NCI-H2196 treated with DMSO at 0.1 percent for 48 hours (cell line): ENCODE data around the gene SURF1.
"Not testable (repeated sequence)": the region's sequence is repeated elsewhere in the genome, so short reads cannot be mapped to it uniquely, and the experiment has no call there.

Experiments
- DNase-seq: peaks from one replicate; lab custom pipeline; 2025; ENCODE audit not compliant: unreplicated experiment; lab: John Stamatoyannopoulos, UW

The SURF1 gene

DNA sequence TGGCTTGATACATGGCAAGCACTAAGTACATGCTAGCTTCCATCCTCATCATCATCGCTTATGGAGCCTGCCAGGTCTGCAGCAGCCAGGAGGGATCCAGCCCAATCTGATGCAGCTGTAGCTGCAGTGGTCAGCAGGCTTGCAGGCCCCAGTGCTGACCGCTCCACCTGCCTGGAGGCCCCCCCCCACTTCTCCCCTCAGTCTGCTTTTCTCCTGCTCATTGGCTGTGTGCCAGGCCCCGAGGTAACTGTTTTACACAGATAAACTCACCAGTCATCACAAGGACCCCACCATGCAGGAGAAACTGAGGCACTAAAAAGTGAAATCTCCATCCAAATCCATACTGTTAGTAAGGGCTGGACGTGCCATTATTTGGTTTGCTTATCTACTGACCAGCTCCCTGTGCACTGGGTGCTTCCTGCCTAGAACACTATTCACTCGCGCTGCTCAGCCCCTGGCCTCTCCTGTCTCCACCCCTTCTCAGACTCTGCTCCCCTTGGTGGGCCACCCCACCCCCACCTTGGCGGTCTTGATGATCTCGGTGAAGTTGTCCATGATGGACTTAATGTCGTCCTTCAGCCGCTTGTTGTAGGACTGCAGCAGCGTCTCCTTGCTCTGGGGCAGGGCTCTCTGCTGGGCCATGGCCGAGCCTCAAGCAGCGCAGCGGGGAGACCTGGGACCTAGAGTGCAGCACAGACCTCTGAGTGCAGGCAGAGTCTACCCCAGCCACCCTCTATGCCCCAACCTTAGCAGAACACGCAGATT lies 10.1 kb downstream of the SURF1 start:
- no peak for DNase-seq

DNA sequence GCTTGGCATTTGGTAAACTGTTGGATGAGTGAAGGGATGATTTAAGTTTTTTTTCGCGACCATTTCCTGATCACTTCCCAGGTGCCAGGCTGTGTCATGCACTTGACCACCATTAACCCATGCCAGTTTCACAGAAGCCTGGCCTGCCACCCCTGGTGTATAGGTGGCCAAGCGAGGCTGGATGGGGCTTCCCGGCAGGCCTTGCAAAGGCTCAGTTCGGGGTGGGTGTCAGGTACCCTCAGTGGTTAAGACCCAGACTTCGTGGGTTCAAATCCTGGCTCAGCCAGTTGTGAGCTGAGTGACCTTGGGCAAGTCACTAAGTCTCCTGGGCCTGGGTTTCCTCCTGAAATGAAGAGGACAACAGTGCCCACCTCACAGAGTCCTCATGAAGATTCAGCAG lies 10.7 kb downstream of the SURF1 start:
- DNase-seq, result no peak

DNA sequence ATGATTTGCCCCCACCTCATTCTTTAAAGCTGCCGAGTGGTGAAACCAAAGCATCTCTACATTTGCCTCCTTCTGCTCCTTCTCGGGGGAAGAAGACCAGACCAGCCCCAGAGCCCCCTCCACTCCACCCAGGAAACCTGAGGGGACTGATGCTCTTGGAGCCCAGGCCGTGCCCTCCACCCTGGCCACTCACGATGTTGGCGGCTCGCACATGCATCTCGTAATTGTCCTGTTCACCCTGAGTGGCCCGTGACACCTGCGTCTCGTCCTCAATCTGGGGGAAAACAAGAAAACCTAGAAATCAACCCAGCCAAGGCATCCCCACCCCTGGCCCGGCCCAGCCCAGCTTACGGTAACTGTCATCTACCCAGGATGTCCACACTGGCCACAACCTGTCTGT lies 11.3 kb downstream of the SURF1 start:
- no peak for DNase-seq

DNA sequence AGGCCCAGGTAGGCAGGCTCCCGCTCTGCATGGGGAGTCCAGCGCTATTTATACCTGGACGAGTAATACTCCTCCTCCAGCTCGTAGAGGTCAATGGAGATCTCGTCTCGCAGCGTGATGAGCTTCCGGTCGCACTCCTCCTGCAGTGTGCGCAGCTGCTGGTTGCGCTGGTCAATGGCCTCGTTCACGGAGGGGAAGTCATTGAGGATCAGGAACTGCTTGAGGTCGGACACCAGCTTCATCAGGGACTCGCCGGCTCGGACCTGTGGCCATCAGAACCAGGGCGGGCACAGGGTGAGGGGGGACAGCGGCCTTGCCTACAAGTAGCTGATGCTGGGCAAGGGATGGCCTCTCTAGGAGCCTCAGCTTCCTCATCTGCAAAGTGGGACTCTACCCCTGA lies 12.2 kb downstream of the SURF1 start:
- no peak for DNase-seq

DNA sequence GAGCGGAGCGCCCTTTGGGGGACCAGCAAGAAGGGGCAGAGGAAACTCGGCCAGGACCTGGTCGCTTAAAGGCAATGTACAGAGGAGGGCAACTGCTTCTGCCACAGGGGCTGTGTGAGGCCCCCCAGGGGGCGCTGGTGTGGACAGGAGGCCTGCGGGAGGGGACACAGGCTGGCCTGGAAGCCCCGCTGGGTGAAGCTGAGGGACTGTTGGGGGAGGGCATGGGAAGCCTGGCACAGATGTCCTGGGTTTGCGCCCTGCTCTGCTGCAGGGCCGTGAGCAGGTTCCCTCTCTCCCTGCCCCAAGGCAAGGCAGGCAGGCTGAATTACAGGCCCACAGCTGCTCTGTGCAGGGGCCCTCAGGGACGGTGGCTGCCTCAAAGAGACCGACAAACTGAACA lies 13.7 kb downstream of the SURF1 start:
- DNase-seq, result no peak

DNA sequence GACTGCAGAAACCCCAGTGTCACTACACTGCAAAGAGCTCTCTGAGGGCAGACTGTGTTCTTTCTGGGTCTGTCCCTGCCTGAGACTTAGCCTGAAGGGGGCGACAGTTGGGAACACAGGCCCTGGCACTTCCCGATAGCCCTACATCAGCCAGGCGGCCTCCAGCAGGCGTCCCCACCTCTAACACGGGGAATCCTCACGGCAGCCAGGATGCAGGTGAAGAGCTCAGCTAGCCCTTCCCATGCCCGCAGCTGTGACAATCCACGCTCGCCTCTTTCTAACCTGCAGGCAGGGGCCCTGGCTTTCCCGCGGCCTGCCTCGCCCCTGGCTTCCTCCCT lies 14.2 kb downstream of the SURF1 start:
- DNase-seq, result no peak

DNA sequence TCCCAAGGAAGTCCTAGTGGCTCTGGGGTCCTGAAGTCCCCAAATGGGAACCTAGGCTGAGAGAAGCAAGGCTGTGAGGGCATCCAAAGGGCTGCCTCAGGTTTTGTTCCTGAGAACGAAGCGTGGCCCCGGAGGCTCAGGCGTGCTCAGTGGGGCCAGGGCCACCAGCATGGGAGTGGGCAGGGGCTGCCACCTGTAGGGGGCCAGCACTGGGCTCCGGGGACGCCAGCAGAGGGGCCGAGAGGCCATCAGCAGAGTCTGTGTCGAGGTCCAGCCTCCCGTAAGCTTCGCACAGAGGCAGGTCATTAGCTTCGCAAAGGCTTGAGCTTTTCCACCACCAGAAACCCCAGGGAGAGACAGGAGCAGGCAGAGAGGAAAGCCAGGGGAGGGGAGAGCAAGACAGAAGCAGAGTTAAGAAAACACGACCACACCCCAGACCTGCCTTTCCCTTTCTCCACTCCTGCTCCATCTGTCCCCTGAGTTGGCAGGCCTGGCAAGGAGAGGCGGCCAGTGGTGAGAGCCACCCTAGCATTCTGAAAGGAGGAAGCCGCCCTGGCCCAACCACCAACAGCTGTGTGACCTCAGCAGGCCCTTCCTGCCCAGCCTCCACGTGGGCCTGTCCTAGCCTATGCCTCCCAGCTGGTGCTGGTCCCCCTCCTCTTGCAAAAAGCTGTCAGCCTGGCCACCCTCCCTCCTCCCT lies 14.8 kb downstream of the SURF1 start:
- DNase-seq, result no peak

DNA sequence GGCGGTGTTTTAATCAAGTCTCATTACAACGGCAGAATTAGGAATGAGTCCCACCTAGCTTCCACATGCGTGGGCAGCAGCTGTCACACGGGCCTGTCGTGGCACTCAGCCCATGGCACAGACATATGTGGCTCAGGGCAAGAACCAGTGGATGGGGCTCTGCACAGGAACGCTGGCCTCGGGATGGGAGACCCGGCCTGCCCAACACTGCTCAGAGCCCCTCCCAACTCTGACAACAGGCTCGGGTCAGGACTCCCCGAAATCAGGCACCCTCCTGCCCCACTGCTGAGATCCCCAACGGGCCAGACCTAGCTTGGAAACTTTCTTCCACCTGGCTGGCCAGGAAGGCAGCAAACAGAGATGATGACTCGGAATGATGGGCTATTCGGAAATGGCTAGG lies 15.4 kb downstream of the SURF1 start:
- DNase-seq, result no peak

DNA sequence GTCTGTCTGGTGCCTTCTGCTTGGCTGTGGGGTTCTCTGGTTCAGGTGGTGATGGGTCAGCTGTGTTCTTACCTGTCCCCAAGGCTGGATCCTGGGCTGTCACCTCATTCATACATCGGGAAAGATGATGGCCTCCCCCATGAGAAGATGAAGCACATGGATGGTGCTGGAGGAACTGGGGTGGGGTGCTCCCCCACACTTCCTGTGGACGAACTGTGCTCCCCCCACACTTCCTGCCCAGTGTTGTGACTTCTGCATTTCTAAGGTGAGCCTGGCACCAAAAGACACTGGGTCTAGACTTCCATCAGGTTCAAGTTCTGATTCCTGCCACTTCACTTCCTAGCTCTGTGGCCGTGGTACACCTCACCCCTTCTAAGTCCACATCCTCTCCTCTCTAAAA lies 16.0 kb downstream of the SURF1 start:
- no peak for DNase-seq

DNA sequence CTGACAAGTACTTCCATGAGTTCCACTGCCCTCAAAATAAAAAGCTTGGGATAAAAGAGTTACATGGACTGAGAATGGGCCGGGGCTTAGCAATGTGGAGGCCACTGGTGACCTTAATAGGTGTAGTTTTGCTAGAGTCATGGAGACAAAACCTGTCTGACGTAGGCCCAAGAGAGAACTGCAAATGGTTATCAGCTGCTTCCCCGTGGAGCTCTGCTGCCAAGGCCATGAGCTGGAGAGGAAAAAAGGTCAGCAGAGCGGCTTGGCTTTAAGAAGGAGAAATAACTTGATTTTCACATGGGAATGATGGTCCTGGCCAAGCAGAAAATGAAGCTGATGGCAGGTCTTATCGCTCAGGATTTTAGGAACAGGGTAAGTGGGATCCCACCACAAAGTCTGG lies 16.6 kb downstream of the SURF1 start:
- no peak for DNase-seq

DNA sequence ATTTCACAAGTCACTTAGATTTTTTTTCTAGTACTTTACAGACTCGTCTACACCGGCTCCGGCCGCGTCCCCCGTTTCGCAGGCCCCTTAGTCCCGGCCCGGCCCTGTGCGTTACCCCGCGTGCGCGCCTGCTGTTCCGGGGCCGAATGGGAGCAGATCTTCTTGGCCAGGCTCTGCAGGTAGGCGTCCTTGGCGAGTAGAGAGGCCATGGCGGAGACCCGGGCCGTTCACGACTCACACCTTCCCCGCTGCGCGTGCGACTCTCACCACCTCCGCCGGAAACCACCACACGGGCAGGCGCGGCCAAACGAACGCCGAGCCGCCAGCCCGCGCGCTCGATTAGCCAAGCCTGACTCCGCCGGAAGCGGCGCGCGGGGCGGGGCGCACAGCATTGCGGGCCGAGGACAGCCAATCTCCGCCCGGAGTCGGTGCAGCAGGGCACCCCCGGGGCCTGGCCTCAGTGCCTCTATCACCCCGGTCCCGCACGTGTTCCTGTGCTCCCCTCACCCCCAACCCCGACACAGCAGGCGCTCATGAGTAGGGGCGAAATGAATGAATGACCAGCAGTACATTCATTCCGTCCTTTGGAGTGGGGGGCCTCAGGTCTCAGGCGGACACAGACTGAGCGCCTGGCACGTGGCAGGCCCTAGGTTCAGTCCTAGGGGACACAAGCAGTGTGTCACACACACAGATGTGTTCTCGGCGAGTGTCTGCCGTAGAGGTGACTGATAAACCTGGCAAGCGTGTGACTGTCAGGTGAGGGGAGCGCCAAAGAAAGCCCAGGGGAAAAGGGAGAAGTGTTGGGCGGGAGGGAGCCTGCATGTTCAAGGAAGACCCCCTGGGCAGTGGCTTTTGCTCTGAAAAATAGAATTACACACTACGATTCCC lies 20.1 kb downstream of the SURF1 start, which contains the start of gene SURF6:
SURF6 (minus strand) TSS at position 265 of the 888 bp plus-strand sequence; CDS start at position 209, 56 bp downstream.
- DNase-seq, result peak; percentile 83

DNA sequence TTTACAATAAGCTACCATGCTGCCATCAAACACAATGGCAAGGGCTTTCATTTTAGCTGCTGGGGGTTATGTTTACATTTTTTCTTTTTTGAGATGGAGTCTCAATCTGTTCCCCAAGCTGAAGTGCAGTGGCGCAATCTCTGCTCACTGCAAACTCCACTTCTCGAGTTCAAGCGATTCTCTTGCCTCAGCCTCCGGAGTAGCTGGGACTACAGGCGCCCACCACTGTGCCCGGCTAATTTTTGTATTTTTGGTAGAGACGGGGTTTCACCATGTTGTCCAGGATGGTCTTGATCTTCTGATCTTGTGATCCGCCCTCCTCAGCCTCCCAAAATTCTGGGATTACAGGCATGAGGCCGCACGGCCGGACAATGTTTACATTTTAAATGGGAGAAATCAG lies 21.4 kb downstream of the SURF1 start:
- DNase-seq, result not testable (repeated sequence)

DNA sequence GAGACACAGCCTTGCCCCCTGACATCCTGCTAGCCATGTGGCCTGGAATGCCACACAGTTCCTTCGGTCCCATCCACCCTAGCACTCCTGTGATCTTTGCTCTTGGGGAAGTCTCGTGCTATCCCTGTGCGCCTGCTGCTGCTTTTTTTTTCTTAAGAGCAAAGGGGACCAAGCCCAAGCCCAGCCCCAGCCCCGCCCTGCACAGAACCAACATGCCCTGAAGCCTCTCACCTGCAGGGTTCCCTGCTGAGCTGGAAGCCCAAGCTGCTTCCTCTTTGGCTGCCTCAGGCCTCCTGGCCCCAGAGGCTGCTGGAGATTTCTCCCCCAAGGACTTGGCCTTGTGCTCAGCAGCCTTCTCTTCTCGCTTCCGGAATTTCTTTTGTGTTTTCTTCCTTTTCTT lies 22.1 kb downstream of the SURF1 start:
- DNase-seq, result no peak

DNA sequence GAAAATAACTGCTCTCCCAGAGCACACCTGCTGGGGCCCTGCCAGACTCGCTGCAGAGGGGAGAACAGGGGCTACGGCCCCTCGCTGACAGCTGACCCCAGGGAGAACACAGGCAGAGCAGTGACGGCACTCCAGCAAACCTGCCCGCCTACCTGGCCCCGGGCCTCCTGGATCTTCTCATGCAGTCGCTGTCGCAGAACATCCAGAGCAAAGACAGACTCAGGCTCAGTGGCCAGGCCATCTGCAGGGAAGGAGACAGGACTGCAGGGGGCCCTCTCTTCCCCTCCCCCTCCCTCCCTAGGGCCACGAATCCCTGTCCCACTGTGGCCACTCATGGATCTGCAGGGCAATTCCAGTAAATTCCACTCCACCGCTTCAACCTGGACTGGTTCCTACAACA lies 22.7 kb downstream of the SURF1 start:
- no peak for DNase-seq

DNA sequence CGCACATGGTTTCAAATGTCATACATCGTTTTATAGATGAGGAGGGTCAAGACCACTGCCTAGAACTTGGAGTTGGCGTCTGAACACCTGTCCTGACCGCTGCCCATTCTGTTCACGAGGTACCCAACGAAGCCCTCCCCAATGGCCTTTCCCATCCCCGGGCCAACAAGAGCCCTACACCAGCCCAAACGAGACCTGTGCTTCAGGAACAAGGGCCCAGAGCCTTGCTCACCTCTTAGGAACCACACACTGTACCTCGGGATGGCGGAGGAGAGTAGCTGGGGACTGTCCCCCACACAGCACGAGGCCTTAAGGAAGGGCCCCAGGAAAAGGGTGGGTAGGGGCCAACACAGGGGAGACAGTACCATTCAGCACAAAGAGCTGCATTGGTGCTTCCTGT lies 23.3 kb downstream of the SURF1 start:
- DNase-seq, result no peak

DNA sequence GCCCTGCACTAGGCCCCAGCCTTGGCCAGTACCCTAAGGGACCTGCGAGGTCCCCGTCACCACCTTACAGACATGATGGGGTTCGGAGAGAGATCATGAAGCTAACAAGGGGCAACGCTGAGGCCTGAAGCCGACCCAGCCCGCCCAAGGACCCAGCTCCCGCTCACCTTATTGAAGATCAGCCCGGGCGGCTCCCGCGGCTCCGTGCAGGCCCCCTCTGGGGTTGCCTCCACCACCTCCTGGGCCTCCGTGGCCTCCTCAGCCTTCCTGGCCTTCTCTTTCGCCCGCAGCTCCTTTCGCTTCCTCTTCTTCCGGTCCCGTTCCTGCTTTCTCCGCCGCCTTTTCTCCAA lies 23.9 kb downstream of the SURF1 start:
- no peak for DNase-seq

DNA sequence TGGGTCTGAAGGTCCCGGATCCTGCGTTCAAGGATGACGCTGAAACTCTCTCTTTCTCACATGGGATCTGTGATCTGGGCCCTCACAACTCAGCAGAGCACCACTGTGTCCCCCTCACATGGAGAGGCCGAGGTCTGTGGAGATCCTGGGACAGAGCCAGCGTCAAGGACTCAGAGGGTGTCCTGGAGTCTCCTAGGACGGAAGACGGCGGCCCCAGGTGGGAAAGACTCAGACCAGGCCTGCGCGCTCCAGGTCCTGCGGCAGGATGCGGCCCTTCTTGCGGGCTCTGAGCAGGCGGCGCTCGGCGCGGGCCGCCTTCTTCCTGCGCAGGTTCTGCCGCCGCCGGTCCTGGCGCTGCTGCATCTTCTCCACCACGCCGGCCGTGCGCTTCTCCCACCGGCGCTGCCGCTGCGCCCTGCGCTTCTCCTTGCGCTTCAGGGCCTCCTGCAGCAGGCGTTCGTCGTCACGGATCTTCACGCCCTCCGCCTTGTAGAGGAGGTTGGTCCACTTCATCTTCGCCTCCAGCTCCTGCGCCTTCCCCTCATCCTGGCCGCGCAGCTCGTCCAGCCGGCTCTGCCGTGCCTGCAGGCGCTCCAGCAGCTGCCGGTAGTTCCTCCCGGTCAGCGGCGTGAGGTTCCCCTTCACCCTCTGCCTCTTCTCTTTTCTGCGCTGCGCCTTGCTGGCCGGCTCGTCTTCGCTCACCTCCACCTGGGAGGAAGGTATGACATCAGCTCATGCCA lies 24.5 kb downstream of the SURF1 start:
- no peak for DNase-seq

DNA sequence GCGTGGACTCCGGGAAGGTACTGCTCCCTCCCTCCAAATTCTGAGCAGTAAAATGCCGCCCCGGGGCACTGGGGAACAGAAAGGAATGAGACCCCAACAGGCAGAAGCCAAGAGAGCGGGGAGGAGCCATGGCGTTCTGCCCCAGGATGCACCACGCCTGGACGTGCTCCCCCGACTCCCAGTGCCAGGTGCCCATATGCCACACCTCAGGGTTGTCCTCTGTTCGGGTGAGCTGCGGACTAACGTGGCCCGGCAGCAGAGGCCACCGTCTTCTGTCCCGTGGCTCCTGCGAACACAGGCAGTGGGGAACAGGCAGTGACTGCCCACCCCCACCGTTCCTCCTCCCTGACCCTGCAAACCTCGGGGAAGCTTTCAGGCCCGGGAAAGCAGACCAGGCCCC lies 25.1 kb downstream of the SURF1 start:
- no peak for DNase-seq

DNA sequence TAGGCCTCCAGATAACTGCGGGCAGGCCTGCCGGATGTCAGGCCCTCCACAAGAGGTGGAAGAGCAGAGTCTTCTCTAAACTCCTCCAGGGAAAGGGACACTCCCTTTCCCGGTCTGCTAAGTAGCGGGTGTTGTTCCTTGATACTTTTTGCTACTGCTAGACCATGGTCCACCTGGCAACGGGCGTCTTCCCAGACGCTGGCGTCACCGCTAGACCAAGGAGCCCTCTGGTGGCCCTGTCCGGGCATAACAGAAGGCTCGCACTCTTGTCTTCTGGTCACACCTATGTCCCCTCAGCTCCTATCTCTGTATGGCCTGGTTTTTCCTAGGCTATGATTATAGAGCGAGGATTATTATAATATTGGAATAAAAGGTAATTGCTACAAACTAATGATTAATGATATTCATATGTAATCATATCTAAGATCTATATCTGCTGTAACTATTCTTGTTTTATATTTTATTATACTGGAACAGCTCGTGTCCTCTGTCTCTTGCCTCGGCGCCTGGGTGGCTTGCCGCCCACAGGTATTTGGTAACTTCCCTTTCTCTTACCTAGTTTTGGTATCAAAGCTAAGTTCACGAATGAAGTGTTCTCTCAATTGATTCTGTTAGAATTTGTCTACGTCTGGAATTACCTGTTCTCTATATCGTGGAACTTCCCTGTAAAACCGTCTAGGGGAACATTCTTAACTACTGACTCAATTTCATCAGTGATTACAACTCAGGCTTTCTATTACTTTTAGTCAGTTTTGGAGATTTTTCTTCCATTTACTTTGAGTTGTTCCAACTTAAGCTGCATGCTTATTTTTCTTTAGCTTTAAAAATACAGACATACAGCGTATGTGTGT lies 26.8 kb downstream of the SURF1 start:
- not testable (repeated sequence) for DNase-seq

DNA sequence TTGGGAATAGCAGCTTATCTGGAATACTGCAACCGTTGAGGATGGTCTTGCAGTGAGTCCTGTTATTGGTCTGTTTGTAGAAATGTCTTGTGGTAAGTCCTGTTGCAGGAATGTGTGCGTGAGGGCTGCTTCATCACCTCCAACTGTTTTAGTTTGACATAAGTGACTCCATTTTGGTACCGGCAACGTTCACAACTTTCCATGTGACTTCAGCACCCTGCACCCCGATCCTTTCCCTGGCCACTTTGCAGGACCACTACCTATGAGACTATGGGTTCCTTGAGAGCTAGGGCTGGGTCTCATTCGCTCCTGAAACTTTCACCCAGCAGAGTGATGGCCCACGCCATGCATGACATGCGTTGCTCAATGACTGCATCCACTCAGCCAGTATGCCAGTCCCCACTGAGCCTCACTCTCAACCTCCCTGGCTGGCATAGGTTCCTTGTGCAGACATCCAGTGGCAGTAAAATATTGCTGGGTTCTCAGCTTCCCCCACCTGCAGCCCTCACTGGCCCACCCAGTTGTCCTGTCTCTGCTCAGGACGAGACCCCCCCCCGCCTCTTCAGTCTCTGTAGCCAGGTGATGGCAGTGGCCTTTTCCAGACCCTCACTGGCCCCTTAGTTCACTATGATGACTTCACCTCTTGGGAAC lies 28.3 kb downstream of the SURF1 start:
- DNase-seq, result no peak
